ENCODE results near the gene NPHS2.

Gene NPHS2

DNA sequence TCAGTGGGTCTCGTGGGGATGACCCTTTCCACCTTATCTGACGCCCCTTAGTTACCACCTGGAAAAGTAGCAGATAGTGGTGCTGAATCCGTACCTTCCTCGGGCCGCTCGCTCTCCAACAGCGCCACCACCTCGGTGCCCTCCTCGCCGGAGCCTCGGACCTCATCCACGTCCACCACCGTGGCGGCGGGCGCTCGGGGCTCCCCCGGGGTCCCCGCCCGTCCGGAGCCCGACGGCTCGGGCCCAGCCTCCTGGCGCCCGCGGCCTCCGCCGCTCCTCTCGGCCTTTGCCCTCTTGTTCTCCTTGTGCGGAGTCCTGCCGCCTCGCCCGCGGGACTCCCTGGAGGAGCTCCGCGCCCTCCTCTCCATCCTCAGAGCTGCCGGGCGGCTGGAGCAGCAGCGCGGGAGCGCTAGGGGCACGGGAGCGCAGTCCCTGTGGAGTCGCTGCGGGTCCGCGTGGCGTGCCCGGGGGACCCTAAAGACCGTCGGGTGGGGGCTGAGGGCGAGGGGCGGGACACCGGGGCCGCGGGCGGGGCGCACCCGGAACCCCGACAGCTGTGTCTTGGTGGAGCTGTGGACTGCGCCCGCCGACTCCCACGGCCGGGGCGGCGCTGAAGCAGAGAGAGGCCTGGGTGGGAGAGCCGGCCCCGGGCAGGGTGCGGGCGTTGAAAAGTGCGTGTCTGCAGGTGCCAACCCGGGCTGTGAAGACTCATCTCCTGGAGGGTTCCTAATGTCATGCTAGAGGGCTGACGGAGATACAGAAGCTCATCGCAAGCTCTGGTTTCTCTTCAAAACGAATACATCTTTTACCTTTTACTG is at the start of gene NPHS2:
TSS of gene NPHS2 (minus strand) at position 452 of the 818 bp plus-strand sequence. CDS start at position 368, 84 bp downstream.
- DNase-seq: no peak

DNA sequence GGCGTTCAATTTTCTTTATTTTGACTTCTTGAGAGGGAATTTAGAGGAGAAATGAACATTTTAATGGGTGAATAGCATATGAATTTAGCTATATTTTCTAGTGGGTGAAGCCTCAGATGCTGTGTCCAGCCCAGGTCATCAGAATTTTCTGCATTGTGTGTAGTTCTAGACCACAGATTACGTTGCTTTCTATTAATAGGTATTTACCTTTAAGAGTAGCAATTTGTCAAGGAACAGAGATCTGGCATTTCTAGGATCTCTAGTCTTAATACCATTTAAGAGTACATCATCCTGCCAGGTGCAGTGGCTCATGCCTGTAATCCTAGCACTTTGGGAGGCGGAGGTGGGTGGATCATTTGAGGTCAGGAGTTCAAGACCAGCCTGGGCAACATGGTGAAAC is 36.6 kb upstream of the NPHS2 start:
- DNase-seq: no peak

- DNase-seq: no peak
Measured at GRCh38 chr1:179601093-179601492, 25.3 kb upstream of the NPHS2 start.

- DNase-seq: peak in 1 of 58 donors; percentile 0
Measured at GRCh38 chr1:179599623-179600249, 24.0 kb upstream of the NPHS2 start.

DNA sequence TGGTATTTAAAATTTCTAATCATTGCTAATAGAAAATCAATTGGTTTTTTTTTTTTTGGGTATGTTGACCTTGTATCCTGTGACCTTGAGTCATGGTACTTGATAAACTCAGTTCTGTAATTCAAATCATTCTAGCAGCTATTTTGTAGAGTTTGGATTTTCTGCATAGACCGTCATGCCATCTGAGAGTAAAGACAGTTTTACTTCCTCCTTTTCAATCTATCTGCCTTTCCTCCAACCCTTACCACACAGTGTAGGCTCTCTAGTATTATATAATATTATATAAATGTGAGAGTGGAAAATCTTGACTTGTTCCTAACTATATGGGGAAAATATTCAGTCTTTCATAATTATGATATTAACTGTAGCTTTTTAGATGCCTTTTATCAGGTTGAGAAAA is 22.9 kb upstream of the NPHS2 start:
- DNase-seq: no peak

GRCh38 chr1:179591592-179592580 is 16.1 kb upstream of the NPHS2 start, which contains the start of gene TDRD5:
Gene TDRD5 (plus strand): TSS chr1:179591832. CDS start chr1:179592616, 784 bp downstream.
- DNase-seq: peak in 5 of 58 donors; percentile 5 to 62 (median 23)

DNA sequence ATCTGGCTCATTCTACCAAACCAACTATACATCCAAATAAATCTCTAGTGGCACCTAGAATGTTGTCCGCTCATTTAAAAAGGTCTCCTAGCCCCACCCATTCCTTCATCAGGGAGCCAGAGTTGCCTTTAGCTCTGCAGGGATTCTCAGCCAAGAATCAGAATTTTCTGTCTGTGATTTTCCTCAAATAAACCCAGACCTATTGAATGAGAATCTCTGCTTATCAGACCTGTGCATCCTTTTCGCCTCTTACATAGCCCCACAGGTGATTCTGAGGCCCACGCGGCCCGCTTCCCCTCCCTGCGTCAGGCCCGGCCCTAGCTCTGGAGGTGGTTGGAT is 15.5 kb upstream of the NPHS2 start:
- DNase-seq: peak in 1 of 58 donors; percentile 62

- DNase-seq: no peak
Measured at GRCh38 chr1:179590671-179591070, 14.9 kb upstream of the NPHS2 start.

DNA sequence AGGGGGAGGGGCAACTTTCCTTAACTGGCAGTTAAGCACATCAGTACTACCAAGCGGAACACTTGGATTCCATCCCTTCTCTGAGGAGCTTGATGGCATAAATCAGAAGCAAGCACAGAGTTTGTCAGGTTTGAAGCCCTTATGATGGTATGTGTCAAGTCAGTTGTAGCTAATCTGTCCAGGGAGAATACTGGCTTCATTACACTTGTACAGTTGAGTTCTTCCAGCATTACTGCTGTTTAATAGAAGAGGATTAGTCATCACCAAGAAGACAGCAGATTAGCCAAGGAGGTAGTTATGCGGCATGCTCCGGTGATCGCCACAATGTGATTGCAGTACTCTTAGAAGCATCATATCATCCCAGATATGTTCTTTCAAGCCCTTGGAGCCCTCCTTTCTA is 13.8 kb upstream of the NPHS2 start:
- DNase-seq: no peak

GRCh38 chr1:179588425-179589024 is 12.8 kb upstream of the NPHS2 start:
- no peak for DNase-seq

DNA sequence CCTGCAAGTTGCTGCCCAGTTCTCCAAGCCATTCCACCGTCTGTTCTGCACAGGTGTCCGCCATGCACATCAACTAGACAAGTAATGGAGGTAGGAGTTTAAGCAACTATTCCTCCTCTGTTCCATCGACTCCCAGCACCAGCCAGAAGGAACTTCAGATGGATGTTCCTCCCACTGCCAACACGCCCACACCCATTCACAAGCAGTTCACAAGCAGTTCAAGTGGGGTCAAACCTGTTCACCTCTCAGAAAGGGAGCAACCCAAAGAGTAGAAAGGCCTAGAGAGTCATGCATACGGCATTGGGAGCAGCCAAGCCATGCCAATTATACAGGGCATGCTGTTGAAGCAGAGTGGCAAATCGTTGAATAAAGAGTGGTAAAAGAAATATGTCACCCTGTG is 11.6 kb upstream of the NPHS2 start:
- no peak for DNase-seq

GRCh38 chr1:179586107-179586823 is 10.5 kb upstream of the NPHS2 start:
- DNase-seq: peak in 46 of 58 donors; percentile 10 to 76 (median 44)

GRCh38 chr1:179583771-179584320 is 8.1 kb upstream of the NPHS2 start:
- no peak for DNase-seq

GRCh38 chr1:179576509-179576908 is 761 bp upstream of the NPHS2 start:
- DNase-seq: no peak

DNA sequence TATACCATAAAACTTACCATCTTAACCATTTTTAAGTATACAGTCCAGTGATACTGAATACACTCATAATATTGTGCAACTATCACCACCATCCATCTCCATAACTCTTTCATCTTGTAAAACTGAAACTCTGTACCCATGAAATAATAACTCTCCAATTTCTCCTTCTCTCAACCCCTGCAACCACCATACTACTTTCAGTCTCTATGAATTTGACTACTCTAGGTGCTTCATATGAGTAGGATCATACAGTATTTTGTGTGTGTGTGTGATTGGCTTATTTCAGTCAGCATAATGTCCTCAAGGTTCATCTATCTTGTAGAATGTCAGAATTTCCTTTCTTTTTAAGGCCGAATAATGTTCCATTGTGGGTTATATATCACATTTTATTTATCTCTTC is 17.7 kb downstream of the NPHS2 start:
- no peak for DNase-seq

- DNase-seq: no peak
Measured at GRCh38 chr1:179554427-179554826, 21.3 kb downstream of the NPHS2 start.

- no peak for DNase-seq
Measured at GRCh38 chr1:179550746-179551682, 24.7 kb downstream of the NPHS2 start.

- no peak for DNase-seq
Measured at GRCh38 chr1:179549368-179549700, 26.4 kb downstream of the NPHS2 start.

All from anterior cingulate cortex (tissue), 58 donors.